Measurements from ENCODE around the gene TEX54. TPM values are rescaled to one million over a fixed set of nuclear protein-coding genes. Genes with fewer than 3 reads are reported as not detected.
"Not testable (repeated sequence)": the region's sequence is repeated elsewhere in the genome, so short reads cannot be mapped to it uniquely, and the experiment has no call there.

TEX54 gene
- total RNA-seq, 1 experiment from 2014 or later = not detected

GRCh38 chr11:62843466-62843865 lies 10.8 kb upstream of the TEX54 start:
- POLR2A ChIA-PET = interaction anchor here (1.0 to 5.6 kb wide), 10 partner anchors 8 to 252 kb away, joined by 3 to 147 read pairs (median 7); partner anchors contain the start of genes HNRNPUL2, SLC3A2, TEX54 and TMEM179B
- H3K4me1 Mint-ChIP-seq (ENCODE audit: insufficient read depth, unreplicated experiment) = peaks cover 10% of the 10 kb centered on the region
- BruUV-seq (replicated peaks) = no TSS peak
- H3K27me3 Mint-ChIP-seq (ENCODE audit: insufficient read depth, unreplicated experiment) = no peaks in the 10 kb centered on the region
- CTCF ChIA-PET = interaction anchor here (1.2 to 1.5 kb wide), 3 partner anchors 9 to 20 kb away, joined by 3 to 5 read pairs (median 4); no protein-coding TSS in a partner anchor
- intact Hi-C loops (cut with micrococcal nuclease) = no loop called here
- TF ChIP-seq CTCF (IDR thresholded peaks at IDR 0.05; ENCODE audit: unreplicated experiment) = no peak
- no peak overlapping the region for H3K4me3 Mint-ChIP-seq (ENCODE audit: unreplicated experiment)
- no peaks in the 10 kb centered on the region for H3K9me3 Mint-ChIP-seq (ENCODE audit: unreplicated experiment)
- H3K27ac Mint-ChIP-seq (ENCODE audit: low read depth, unreplicated experiment) = no peak overlapping the region
- H3K36me3 Mint-ChIP-seq (ENCODE audit: insufficient read depth, unreplicated experiment) = peaks cover 8% of the 10 kb centered on the region
- no peak for DNase-seq (ENCODE audit: unreplicated experiment)

- CTCF ChIA-PET = interaction anchor here (1.2 to 1.5 kb wide), 2 partner anchors 9 to 15 kb away, joined by 4 to 5 read pairs; no protein-coding TSS in a partner anchor
- H3K4me3 Mint-ChIP-seq (ENCODE audit: unreplicated experiment); BruUV-seq (replicated peaks); H3K36me3 Mint-ChIP-seq (ENCODE audit: insufficient read depth, unreplicated experiment); H3K27me3 Mint-ChIP-seq (ENCODE audit: insufficient read depth, unreplicated experiment); DNase-seq (ENCODE audit: unreplicated experiment); H3K4me1 Mint-ChIP-seq (ENCODE audit: insufficient read depth, unreplicated experiment); H3K9me3 Mint-ChIP-seq (ENCODE audit: unreplicated experiment); H3K27ac Mint-ChIP-seq (ENCODE audit: low read depth, unreplicated experiment); intact Hi-C loops (cut with micrococcal nuclease): not testable (repeated sequence)
- POLR2A ChIA-PET = interaction anchor here (0.6 to 5.6 kb wide), 11 partner anchors 9 to 251 kb away, joined by 3 to 147 read pairs (median 4); partner anchors contain the start of genes C11orf98, CSKMT, HNRNPUL2 and SLC3A2
These were observed 10.2 kb upstream of the TEX54 start for GRCh38 chr11:62842891-62843290.

- TF ChIP-seq CTCF (IDR thresholded peaks at IDR 0.05; ENCODE audit: unreplicated experiment) = no peak
- Mint-ChIP-seq H3K36me3 (ENCODE audit: insufficient read depth, unreplicated experiment) (peaks cover 15% of the 10 kb centered on the region), H3K27ac (ENCODE audit: low read depth, unreplicated experiment) (no peak overlapping the region), H3K9me3 (ENCODE audit: unreplicated experiment) (no peaks in the 10 kb centered on the region), H3K4me3 (ENCODE audit: unreplicated experiment) (no peak overlapping the region), H3K27me3 (ENCODE audit: insufficient read depth, unreplicated experiment) (no peaks in the 10 kb centered on the region), H3K4me1 (ENCODE audit: insufficient read depth, unreplicated experiment) (peaks cover 10% of the 10 kb centered on the region)
- intact Hi-C loops (cut with micrococcal nuclease) = no loop called here
- POLR2A ChIA-PET = interaction anchor here (0.6 to 5.6 kb wide), 20 partner anchors 9 to 877 kb away, joined by 3 to 344 read pairs (median 6); partner anchors contain the start of genes C11orf98, CSKMT, HNRNPUL2 and LRRN4CL
- DNase-seq (ENCODE audit: unreplicated experiment) = no peak
- CTCF ChIA-PET = interaction anchor here (0.6 to 1.5 kb wide), 3 partner anchors 10 to 48 kb away, joined by 3 to 5 read pairs (median 4); no protein-coding TSS in a partner anchor
- TSS peak; percentile 54 for BruUV-seq (replicated peaks)
These were observed 9.6 kb upstream of the TEX54 start for GRCh38 chr11:62842171-62842741.

GRCh38 chr11:62841361-62842170 lies 8.9 kb upstream of the TEX54 start:
- ChIA-PET CTCF (interaction anchor here (0.5 to 1.1 kb wide), 4 partner anchors 47 to 289 kb away, joined by 3 to 7 read pairs (median 3); no protein-coding TSS in a partner anchor), POLR2A (interaction anchor here (0.6 to 5.6 kb wide), 55 partner anchors 9 to 1838 kb away, joined by 3 to 344 read pairs (median 6); partner anchors contain the start of genes AHNAK, C11orf98, CSKMT and EEF1G)
- Mint-ChIP-seq H3K9me3 (ENCODE audit: unreplicated experiment) (no peaks in the 10 kb centered on the region), H3K36me3 (ENCODE audit: insufficient read depth, unreplicated experiment) (peaks cover 19% of the 10 kb centered on the region), H3K27me3 (ENCODE audit: insufficient read depth, unreplicated experiment) (no peaks in the 10 kb centered on the region), H3K27ac (ENCODE audit: low read depth, unreplicated experiment) (no peak overlapping the region), H3K4me3 (ENCODE audit: unreplicated experiment) (no peak overlapping the region), H3K4me1 (ENCODE audit: insufficient read depth, unreplicated experiment) (peaks cover 12% of the 10 kb centered on the region)
- no peak for TF ChIP-seq CTCF (IDR thresholded peaks at IDR 0.05; ENCODE audit: unreplicated experiment)
- TSS peak; percentile 97 for BruUV-seq (replicated peaks)
- intact Hi-C loops (cut with micrococcal nuclease) = loop anchor here (1.0 to 2.0 kb wide), 5 partner anchors 15 to 109 kb away; partner anchors contain the start of genes NXF1, SLC3A2 and TMEM179B
- peak; percentile 99 for DNase-seq (ENCODE audit: unreplicated experiment)

- H3K36me3 Mint-ChIP-seq (ENCODE audit: insufficient read depth, unreplicated experiment) = peaks cover 25% of the 10 kb centered on the region
- ChIA-PET POLR2A (interaction anchor here (0.6 to 5.6 kb wide), 57 partner anchors 7 to 1839 kb away, joined by 3 to 344 read pairs (median 6); partner anchors contain the start of genes AHNAK, B3GAT3, C11orf98 and CSKMT), CTCF (interaction anchor here (0.6 to 1.7 kb wide), 6 partner anchors 13 to 135 kb away, joined by 3 to 7 read pairs (median 4); partner anchors contain the start of gene SLC3A2)
- not testable (repeated sequence) for H3K9me3 Mint-ChIP-seq (ENCODE audit: unreplicated experiment); H3K27me3 Mint-ChIP-seq (ENCODE audit: insufficient read depth, unreplicated experiment); H3K27ac Mint-ChIP-seq (ENCODE audit: low read depth, unreplicated experiment); H3K4me3 Mint-ChIP-seq (ENCODE audit: unreplicated experiment)
- peaks cover 14% of the 10 kb centered on the region for H3K4me1 Mint-ChIP-seq (ENCODE audit: insufficient read depth, unreplicated experiment)
- peak; percentile 82 for DNase-seq (ENCODE audit: unreplicated experiment)
- intact Hi-C loops (cut with micrococcal nuclease) = loop anchor here (1.0 to 2.0 kb wide), 5 partner anchors 15 to 108 kb away; partner anchors contain the start of genes NXF1, SLC3A2 and TMEM179B
- TSS peak; percentile 39 for BruUV-seq (replicated peaks)
These were observed 8.2 kb upstream of the TEX54 start for GRCh38 chr11:62840721-62841360.

Measured in MCF 10A (cell line).